ENCODE results near the gene PERM1. TPM values are rescaled to one million over a fixed set of nuclear protein-coding genes. Genes with fewer than 3 reads are reported as not detected.

PERM1 gene
- total and polyA plus RNA-seq, 9 of the 15 experiments (the other 6 are each of a cell fraction or from before 2014, with no cell fraction given) = not detected

DNA sequence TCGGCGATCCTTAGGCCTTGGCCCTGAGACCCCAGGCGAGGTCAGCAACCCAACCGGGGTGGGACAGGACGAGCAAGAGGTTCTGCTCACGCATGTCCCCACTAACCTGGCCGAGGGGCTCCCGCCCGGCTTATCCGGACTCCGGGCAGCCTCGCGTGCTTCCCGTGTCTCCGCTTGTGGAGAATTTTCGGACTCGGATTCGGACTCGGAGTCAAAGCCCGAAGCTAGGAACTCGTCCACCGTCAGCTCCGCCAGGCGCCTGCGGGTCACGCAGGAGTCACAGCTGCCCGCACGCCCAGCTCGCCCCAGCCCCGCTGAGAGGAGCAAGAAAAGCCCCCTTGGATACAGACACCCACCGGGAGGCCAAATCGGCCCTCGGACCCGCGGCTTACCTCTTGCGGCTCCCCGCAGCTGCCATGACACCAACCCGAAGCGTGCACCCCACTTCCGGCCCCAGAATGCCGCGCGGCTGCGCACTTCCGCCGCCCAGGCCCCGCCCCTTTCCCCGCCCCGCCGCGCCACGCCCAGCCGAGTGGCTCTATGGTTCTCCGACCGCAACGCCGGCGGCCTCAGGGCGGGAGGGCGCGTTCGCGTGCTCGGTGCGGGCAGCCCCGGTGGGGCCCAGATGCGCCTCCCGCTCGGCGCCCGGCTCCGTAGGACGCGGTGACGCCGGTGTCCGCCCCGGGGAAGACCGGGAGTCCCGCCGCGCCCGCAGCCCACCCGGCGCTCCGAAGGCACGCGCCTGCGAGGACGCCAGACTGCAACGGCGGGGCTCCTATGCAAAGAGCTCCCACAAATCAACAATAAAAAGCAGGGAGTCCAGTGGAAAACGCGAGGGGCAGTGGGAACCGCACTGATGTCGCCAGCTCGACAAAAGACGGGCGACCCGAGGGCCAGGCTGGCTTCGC is 22.8 kb downstream of the PERM1 start, which contains the start of gene NOC2L:
Gene NOC2L, minus strand, starts transcription at position 434 of the 908 bp plus-strand sequence. Its CDS starts 16 bp downstream, at position 418.
- TSS peak; percentile 82 for BruUV-seq (replicated peaks)
- TF ChIP-seq, protein P1, sequence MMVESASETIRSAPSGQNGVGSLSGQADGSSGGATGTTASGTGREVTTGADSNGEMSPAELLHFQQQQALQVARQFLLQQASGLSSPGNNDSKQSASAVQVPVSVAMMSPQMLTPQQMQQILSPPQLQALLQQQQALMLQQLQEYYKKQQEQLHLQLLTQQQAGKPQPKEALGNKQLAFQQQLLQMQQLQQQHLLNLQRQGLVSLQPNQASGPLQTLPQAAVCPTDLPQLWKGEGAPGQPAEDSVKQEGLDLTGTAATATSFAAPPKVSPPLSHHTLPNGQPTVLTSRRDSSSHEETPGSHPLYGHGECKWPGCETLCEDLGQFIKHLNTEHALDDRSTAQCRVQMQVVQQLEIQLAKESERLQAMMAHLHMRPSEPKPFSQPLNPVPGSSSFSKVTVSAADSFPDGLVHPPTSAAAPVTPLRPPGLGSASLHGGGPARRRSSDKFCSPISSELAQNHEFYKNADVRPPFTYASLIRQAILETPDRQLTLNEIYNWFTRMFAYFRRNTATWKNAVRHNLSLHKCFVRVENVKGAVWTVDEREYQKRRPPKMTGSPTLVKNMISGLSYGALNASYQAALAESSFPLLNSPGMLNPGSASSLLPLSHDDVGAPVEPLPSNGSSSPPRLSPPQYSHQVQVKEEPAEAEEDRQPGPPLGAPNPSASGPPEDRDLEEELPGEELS (CRISPR knock-in tag; IDR thresholded peaks at IDR 0.05; ENCODE audit: borderline replicate concordance) = no peak
- TF ChIP-seq HMGN3 (IDR thresholded peaks at IDR 0.05; ENCODE audit: borderline replicate concordance, extremely low read depth, insufficient read length, low read depth, low read length) = peak; percentile 59
- TF ChIP-seq, protein P2, sequence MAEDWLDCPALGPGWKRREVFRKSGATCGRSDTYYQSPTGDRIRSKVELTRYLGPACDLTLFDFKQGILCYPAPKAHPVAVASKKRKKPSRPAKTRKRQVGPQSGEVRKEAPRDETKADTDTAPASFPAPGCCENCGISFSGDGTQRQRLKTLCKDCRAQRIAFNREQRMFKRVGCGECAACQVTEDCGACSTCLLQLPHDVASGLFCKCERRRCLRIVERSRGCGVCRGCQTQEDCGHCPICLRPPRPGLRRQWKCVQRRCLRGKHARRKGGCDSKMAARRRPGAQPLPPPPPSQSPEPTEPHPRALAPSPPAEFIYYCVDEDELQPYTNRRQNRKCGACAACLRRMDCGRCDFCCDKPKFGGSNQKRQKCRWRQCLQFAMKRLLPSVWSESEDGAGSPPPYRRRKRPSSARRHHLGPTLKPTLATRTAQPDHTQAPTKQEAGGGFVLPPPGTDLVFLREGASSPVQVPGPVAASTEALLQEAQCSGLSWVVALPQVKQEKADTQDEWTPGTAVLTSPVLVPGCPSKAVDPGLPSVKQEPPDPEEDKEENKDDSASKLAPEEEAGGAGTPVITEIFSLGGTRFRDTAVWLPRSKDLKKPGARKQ (CRISPR knock-in tag; IDR thresholded peaks at IDR 0.05) = no peak
- no peak for TF ChIP-seq FOXM1 (IDR thresholded peaks at IDR 0.05; ENCODE audit: low read depth)
- no peak for TF ChIP-seq FOXM1 (CRISPR knock-in tag; IDR thresholded peaks at IDR 0.05; ENCODE audit: low read depth)
- no peak for TF ChIP-seq HDAC3 (IDR thresholded peaks at IDR 0.05; ENCODE audit: borderline replicate concordance, partially characterized antibody)
- TF ChIP-seq HMG20A (CRISPR knock-in tag; conservative IDR thresholded peaks at IDR 0.05) = no peak
- TF ChIP-seq FUS (optimal IDR thresholded peaks at IDR 0.05; ENCODE audit: low read depth, low read length) = no peak
- peak; percentile 74 for TF ChIP-seq TBP (optimal IDR thresholded peaks at IDR 0.05; ENCODE audit: low read depth, low read length)
- no peak for TF ChIP-seq ZNF174 (CRISPR knock-in tag; IDR thresholded peaks at IDR 0.05)
- TF ChIP-seq FOXK2 (conservative IDR thresholded peaks at IDR 0.05 in 1 of 2, IDR thresholded peaks at IDR 0.05 in 1 of 2; ENCODE audit: low read depth in 2 of 2) = peak in 1 of 2 experiments; percentile 75; a peak in 1 of 4 replicates
- TF ChIP-seq POLR3A (IDR thresholded peaks at IDR 0.05; ENCODE audit: borderline replicate concordance, extremely low read depth, insufficient read depth, insufficient read length) = no peak
- TF ChIP-seq, protein P3, sequence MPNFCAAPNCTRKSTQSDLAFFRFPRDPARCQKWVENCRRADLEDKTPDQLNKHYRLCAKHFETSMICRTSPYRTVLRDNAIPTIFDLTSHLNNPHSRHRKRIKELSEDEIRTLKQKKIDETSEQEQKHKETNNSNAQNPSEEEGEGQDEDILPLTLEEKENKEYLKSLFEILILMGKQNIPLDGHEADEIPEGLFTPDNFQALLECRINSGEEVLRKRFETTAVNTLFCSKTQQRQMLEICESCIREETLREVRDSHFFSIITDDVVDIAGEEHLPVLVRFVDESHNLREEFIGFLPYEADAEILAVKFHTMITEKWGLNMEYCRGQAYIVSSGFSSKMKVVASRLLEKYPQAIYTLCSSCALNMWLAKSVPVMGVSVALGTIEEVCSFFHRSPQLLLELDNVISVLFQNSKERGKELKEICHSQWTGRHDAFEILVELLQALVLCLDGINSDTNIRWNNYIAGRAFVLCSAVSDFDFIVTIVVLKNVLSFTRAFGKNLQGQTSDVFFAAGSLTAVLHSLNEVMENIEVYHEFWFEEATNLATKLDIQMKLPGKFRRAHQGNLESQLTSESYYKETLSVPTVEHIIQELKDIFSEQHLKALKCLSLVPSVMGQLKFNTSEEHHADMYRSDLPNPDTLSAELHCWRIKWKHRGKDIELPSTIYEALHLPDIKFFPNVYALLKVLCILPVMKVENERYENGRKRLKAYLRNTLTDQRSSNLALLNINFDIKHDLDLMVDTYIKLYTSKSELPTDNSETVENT (CRISPR knock-in tag; IDR thresholded peaks at IDR 0.05) = 0 out of 2 replicates have a peak, but pooled peaks have one; percentile 32
- TF ChIP-seq MCM3 (IDR thresholded peaks at IDR 0.05) = no peak

More for the DNA sequence above, 22.8 kb downstream of the PERM1 start, which contains the start of gene NOC2L:
- WGBS (ENCODE audit: insufficient coverage, low coverage, missing lambda C conversion rate) = 4% methylated on average over 72 of the region's 101 CpGs
- intact Hi-C loops (cut with micrococcal nuclease) (no loop called here), in situ Hi-C loops (cut with MboI) (no loop called here)
- peak; percentile 89 for FAIRE-seq
- peaks cover 46% of the 10 kb centered on the region for H3K79me2 ChIP-seq (ENCODE audit: control insufficient read depth, insufficient read depth, low read length)
- H3K4me2 ChIP-seq (ENCODE audit: insufficient read depth, low read length) = peak within 1 kb of the TSS; percentile 99
- ATAC-seq = peak; percentile 90
- DNase-seq (ENCODE audit: extremely low read depth in 1 of 4, low spot score in 3 of 4) = peak; percentile 86 to 96 (median 91)
- CTCF ChIA-PET (ENCODE audit: low intra/inter-chr PET ratio) = no interaction called here
- H3K4me3 ChIP-seq = peak within 1 kb of the TSS; percentile 88
- H2AFZ ChIP-seq (ENCODE audit: low read depth, low read length) = peak within 1 kb of the TSS; percentile 64
- H3K27ac ChIP-seq (ENCODE audit: extremely low read depth, low read depth, low read length) = peak within 1 kb of the TSS; percentile 71
- peaks cover 7% of the 10 kb centered on the region for H4K20me1 ChIP-seq (replicated peaks; ENCODE audit: control insufficient read depth, insufficient read depth, low read length)
- H3K9me3 ChIP-seq (replicated peaks; ENCODE audit: control insufficient read depth, insufficient read depth, low read depth, low read length) = no peaks in the 10 kb centered on the region
- peak within 1 kb of the TSS; percentile 87 to 99 for H3K9ac ChIP-seq (ENCODE audit: insufficient read depth in 1 of 2, low read depth in 2 of 2, low read length in 2 of 2)
- peaks cover 65% of the 10 kb centered on the region for H3K36me3 ChIP-seq (ENCODE audit: control insufficient read depth, insufficient read depth, low read length)
- POLR2A ChIA-PET = interaction anchor here (0.6 to 1.2 kb wide), 5 partner anchors 10 to 54 kb away, joined by 3 to 7 read pairs (median 4); no protein-coding TSS in a partner anchor
- peaks cover 13 to 71% of the 10 kb centered on the region in 2 experiments for H3K4me1 ChIP-seq (replicated peaks in 1 of 2; ENCODE audit: control insufficient read depth in 2 of 2, insufficient read depth in 2 of 2, low read length in 2 of 2)
- H3K27me3 ChIP-seq (ENCODE audit: control insufficient read depth in 2 of 2, insufficient read depth in 2 of 2, low read length in 2 of 2) = no peaks in the 10 kb centered on the region
- H3K9me1 ChIP-seq (ENCODE audit: control insufficient read depth, insufficient read depth, low read length) = no peaks in the 10 kb centered on the region

Data from K562 (cell line).